MCF 10A (cell line): ENCODE data around the gene TMEM51. TPM values are rescaled to one million over a fixed set of nuclear protein-coding genes. Genes with fewer than 3 reads are reported as not detected.

ENCODE experiments used
- BruUV-seq: library from RNA; stranded (reverse); fragments of 400-500 nt; replicated peaks from 2 replicates; lab custom pipeline; 2021; lab: Mats Ljungman, UMichigan
- CTCF ChIA-PET: fragments of 300-600 bp; sonication (Branson Sonifier 250); formaldehyde crosslinking; extraction: SDS; loops from one replicate; lab custom pipeline; 2021; ENCODE audit warnings: antibody characterized with exemption, inconsistent platforms; lab: Yijun Ruan, JAX
- POLR2A ChIA-PET: fragments of 300-600, 350-650 bp; sonication (Branson Sonifier 250); formaldehyde crosslinking; extraction: SDS; loops from one replicate; lab custom pipeline; 2020; ENCODE audit warnings: antibody characterized with exemption, inconsistent platforms; lab: Yijun Ruan, JAX
- DNase-seq: peaks from one replicate; pipeline ENCODE4 v3.0.0-alpha.2; 2018; ENCODE audit not compliant: unreplicated experiment
- H3K27ac Mint-ChIP-seq: one replicate; pipeline ENCODE4 v1.8.0; 2022; ENCODE audit warnings: mild to moderate bottlenecking, low read depth, mixed read lengths; ENCODE audit not compliant: unreplicated experiment
- H3K27me3 Mint-ChIP-seq: one replicate; pipeline ENCODE4 v1.8.0; 2022; ENCODE audit warnings: mixed read lengths; ENCODE audit not compliant: insufficient read depth, unreplicated experiment
- H3K36me3 Mint-ChIP-seq: one replicate; pipeline ENCODE4 v1.8.0; 2022; ENCODE audit warnings: mild to moderate bottlenecking, moderate library complexity, mixed read lengths; ENCODE audit not compliant: insufficient read depth, unreplicated experiment
- H3K4me1 Mint-ChIP-seq: one replicate; pipeline ENCODE4 v1.8.0; 2022; ENCODE audit warnings: mixed read lengths; ENCODE audit not compliant: insufficient read depth, unreplicated experiment
- H3K4me3 Mint-ChIP-seq: one replicate; pipeline ENCODE4 v1.8.0; 2022; ENCODE audit warnings: mild to moderate bottlenecking, moderate library complexity, mixed read lengths; ENCODE audit not compliant: unreplicated experiment
- H3K9me3 Mint-ChIP-seq: one replicate; pipeline ENCODE4 v1.8.0; 2022; ENCODE audit warnings: mixed read lengths; ENCODE audit not compliant: unreplicated experiment
- CTCF ChIP-seq: fragments of 200-600 bp; IDR thresholded peaks from one replicate; pipeline ENCODE4 v1.8.0; 2022; ENCODE audit warnings: antibody characterized with exemption, mild to moderate bottlenecking; ENCODE audit not compliant: unreplicated experiment
- intact Hi-C: fragments of 100-400 bp; cut with micrococcal nuclease; formaldehyde crosslinking; loops from 2 replicates; pipeline ENCODE4 v1.14.1; 2022
- total RNA-seq: library from RNA; stranded (reverse); gene quantifications from 2 replicates; pipeline ENCODE4 v1.2.3, GENCODE V29; 2022

TMEM51 gene
- total RNA-seq, 1 experiment from 2014 or later = 6.4 TPM

- Mint-ChIP-seq H3K27me3 (no peaks in the 10 kb centered on the region), H3K4me3 (no peak overlapping the region), H3K27ac (no peak overlapping the region), H3K4me1 (no peaks in the 10 kb centered on the region), H3K9me3 (no peaks in the 10 kb centered on the region), H3K36me3 (peaks cover 6% of the 10 kb centered on the region)
- intact Hi-C loops = no loop called here
- no peak for TF ChIP-seq CTCF
- CTCF ChIA-PET = interaction anchor here (0.6 to 1.0 kb wide), 2 partner anchors 59 to 61 kb away, joined by 3 read pairs; no protein-coding TSS in a partner anchor
- POLR2A ChIA-PET = interaction anchor here (0.7 to 1.0 kb wide), 3 partner anchors 8 to 37 kb away, joined by 3 read pairs; no protein-coding TSS in a partner anchor
- no peak for DNase-seq
- no TSS peak for BruUV-seq
Observed at GRCh38 chr1:15211424-15211823, 57.9 kb downstream of the TMEM51 start.

- ChIA-PET CTCF (interaction anchor here (1.0 to 2.0 kb wide), 3 partner anchors 9 to 83 kb away, joined by 3 to 4 read pairs (median 3); no protein-coding TSS in a partner anchor), POLR2A (no interaction called here)
- TF ChIP-seq CTCF = no peak
- Mint-ChIP-seq H3K9me3 (no peaks in the 10 kb centered on the region), H3K36me3 (peaks cover 6% of the 10 kb centered on the region), H3K27ac (no peak overlapping the region), H3K4me3 (no peak overlapping the region), H3K4me1 (no peaks in the 10 kb centered on the region), H3K27me3 (no peaks in the 10 kb centered on the region)
- DNase-seq = no peak
- no TSS peak for BruUV-seq
- intact Hi-C loops = no loop called here
Observed at GRCh38 chr1:15212216-15212953, 58.8 kb downstream of the TMEM51 start.

GRCh38 chr1:15212954-15213291 lies 59.4 kb downstream of the TMEM51 start:
- TF ChIP-seq CTCF = no peak
- Mint-ChIP-seq H3K4me1 (no peaks in the 10 kb centered on the region), H3K27me3 (no peaks in the 10 kb centered on the region), H3K4me3 (no peak overlapping the region), H3K27ac (no peak overlapping the region), H3K9me3 (no peaks in the 10 kb centered on the region), H3K36me3 (peaks cover 6% of the 10 kb centered on the region)
- no TSS peak for BruUV-seq
- POLR2A ChIA-PET = no interaction called here
- intact Hi-C loops = no loop called here
- DNase-seq = no peak
- CTCF ChIA-PET = interaction anchor here (0.6 to 2.0 kb wide), 3 partner anchors 9 to 401 kb away, joined by 3 to 4 read pairs (median 3); no protein-coding TSS in a partner anchor

- no peaks in the 10 kb centered on the region for H3K27me3 Mint-ChIP-seq
- H3K27ac Mint-ChIP-seq = no peak overlapping the region
- no peak for TF ChIP-seq CTCF
- intact Hi-C loops = no loop called here
- ChIA-PET CTCF (interaction anchor here (0.6 to 2.0 kb wide), 3 partner anchors 10 to 401 kb away, joined by 3 to 4 read pairs (median 3); no protein-coding TSS in a partner anchor), POLR2A (no interaction called here)
- peaks cover 6% of the 10 kb centered on the region for H3K36me3 Mint-ChIP-seq
- no peaks in the 10 kb centered on the region for H3K9me3 Mint-ChIP-seq
- no peak for DNase-seq
- H3K4me3 Mint-ChIP-seq = no peak overlapping the region
- H3K4me1 Mint-ChIP-seq = no peaks in the 10 kb centered on the region
- BruUV-seq = no TSS peak
Observed at GRCh38 chr1:15213341-15213821, 59.8 kb downstream of the TMEM51 start.
